GM23338 (cell line): ENCODE data around the gene MIB2. TPM values are rescaled to one million over a fixed set of nuclear protein-coding genes. Genes with fewer than 3 reads are reported as not detected.
"Not testable (repeated sequence)": the region's sequence is repeated elsewhere in the genome, so short reads cannot be mapped to it uniquely, and the experiment has no call there.

Source experiments
- ATAC-seq: fragments of 200-7000 bp; cut with Tn5 transposase; 3 replicates; pipeline ENCODE4 v1.9.1; 2020
- DNase-seq: peaks from one replicate; pipeline ENCODE4 v3.0.0-alpha.2; 2015; ENCODE audit warnings: low spot score
- H2AFZ ChIP-seq: fragments of 200-600 bp; sonication (generic); 2 replicates; pipeline ENCODE4 v1.8.0; 2016; ENCODE audit warnings: antibody characterized with exemption, mild to moderate bottlenecking, moderate library complexity
- H3F3A ChIP-seq: fragments of 200-600 bp; sonication (generic); replicated peaks from 2 replicates; pipeline ENCODE4 v1.8.0; 2017; ENCODE audit warnings: antibody characterized with exemption, mixed run types, low read depth
- H3K27ac ChIP-seq: fragments of 200-600 bp; sonication (generic); 2 replicates; pipeline ENCODE4 v1.6.1; 2016; ENCODE audit warnings: low read depth
- H3K27me3 ChIP-seq: fragments of 200-600 bp; sonication (generic); 2 replicates; pipeline ENCODE4 v1.8.0; 2016; ENCODE audit warnings: mild to moderate bottlenecking, mixed run types, moderate library complexity; ENCODE audit not compliant: insufficient read depth
- H3K36me3 ChIP-seq: fragments of 200-600 bp; sonication (generic); 2 replicates; pipeline ENCODE4 v1.8.0; 2016; ENCODE audit warnings: mild to moderate bottlenecking; ENCODE audit not compliant: insufficient read depth
- H3K4me1 ChIP-seq: fragments of 200-600 bp; sonication (generic); 2 replicates; pipeline ENCODE4 v1.8.0; 2016; ENCODE audit warnings: mild to moderate bottlenecking, moderate library complexity; ENCODE audit not compliant: insufficient read depth
- H3K4me2 ChIP-seq: fragments of 200-600 bp; sonication (generic); 2 replicates; pipeline ENCODE4 v1.7.1; 2017; ENCODE audit warnings: mixed run types
- H3K4me3 ChIP-seq: fragments of 200-600 bp; sonication (generic); 2 replicates; pipeline ENCODE4 v1.6.1; 2016; ENCODE audit warnings: mixed run types
- H3K79me2 ChIP-seq: fragments of 200-600 bp; sonication (generic); replicated peaks from 2 replicates; pipeline ENCODE4 v1.8.0; 2017; ENCODE audit warnings: mild to moderate bottlenecking; ENCODE audit not compliant: insufficient read depth
- H3K9me2 ChIP-seq: fragments of 200-600 bp; sonication (generic); 2 replicates; pipeline ENCODE4 v1.8.0; 2017; ENCODE audit not compliant: insufficient read depth
- H4K20me1 ChIP-seq: fragments of 200-600 bp; sonication (generic); replicated peaks from 2 replicates; pipeline ENCODE4 v1.8.0; 2017; ENCODE audit warnings: mild to moderate bottlenecking; ENCODE audit not compliant: insufficient read depth
- H3K27ac Mint-ChIP-seq: 2 replicates; pipeline ENCODE4 v1.8.0; 2020; ENCODE audit warnings: inconsistent platforms, mild to moderate bottlenecking, moderate library complexity, mixed read lengths
- H3K27me3 Mint-ChIP-seq: 3 replicates; pipeline ENCODE4 v1.8.0; 2022; ENCODE audit warnings: low read depth, mild to moderate bottlenecking, moderate library complexity, mixed read lengths, inconsistent platforms; ENCODE audit not compliant: insufficient read depth, poor library complexity
- H3K36me3 Mint-ChIP-seq: 3 replicates; pipeline ENCODE4 v1.8.0; 2021; ENCODE audit warnings: low read depth, mild to moderate bottlenecking, inconsistent platforms, moderate library complexity, mixed read lengths
- H3K4me1 Mint-ChIP-seq: 3 replicates; pipeline ENCODE4 v1.8.0; 2020; ENCODE audit warnings: mild to moderate bottlenecking, inconsistent platforms, mixed read lengths
- H3K4me3 Mint-ChIP-seq: 3 replicates; pipeline ENCODE4 v1.8.0; 2021; ENCODE audit warnings: moderate library complexity, mild to moderate bottlenecking, inconsistent platforms, mixed read lengths
- H3K9me3 Mint-ChIP-seq: 3 replicates; pipeline ENCODE4 v1.8.0; 2020; ENCODE audit warnings: moderate library complexity, mild to moderate bottlenecking, inconsistent platforms, mixed read lengths
- polyA plus RNA-seq: library from polyadenylated mRNA; unstranded; fragments of >200 nt; fragmentation: Nextera tagmentation; extraction: Ambion mirVana; gene quantifications from 2 replicates; pipeline ENCODE4 v1.2.1, GENCODE V29; 2016
- total RNA-seq: library from RNA; depleted of rRNA; stranded (reverse); fragments of >200 nt; shearing (Covaris generic); gene quantifications from 2 replicates; pipeline ENCODE4 v1.2.3, GENCODE V29; 2014

Gene MIB2
- total and polyA plus RNA-seq, 2 experiments from 2014 or later = 82.6 to 104 TPM

DNA sequence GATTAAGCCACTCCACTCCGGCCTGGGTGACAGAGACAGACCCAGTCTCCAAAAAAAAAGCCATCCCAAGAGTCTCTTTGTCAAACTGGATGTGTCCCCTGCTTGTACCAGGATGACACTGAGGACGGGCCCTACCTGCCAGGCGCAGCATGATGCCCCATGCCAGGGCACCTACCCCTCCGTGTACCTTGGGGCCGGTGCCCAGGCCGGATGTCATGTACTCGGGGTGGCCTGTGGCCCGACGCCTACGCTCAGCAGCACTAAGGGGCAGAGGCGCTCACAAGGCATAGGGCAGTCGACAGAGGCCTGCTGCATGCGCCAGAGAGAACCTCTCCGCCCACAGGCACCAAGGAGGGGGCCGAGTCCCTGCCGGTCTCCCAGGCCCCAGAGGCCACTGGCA lies 24.1 kb downstream of the MIB2 start:
- H3K4me3 Mint-ChIP-seq, H3K9me3 Mint-ChIP-seq, H3K4me1 ChIP-seq, H3K4me1 Mint-ChIP-seq, H4K20me1 ChIP-seq, ATAC-seq, H3K27ac Mint-ChIP-seq, H3F3A ChIP-seq, H3K4me3 ChIP-seq, H3K27me3 ChIP-seq, H3K4me2 ChIP-seq, H3K36me3 ChIP-seq, H3K27ac ChIP-seq, DNase-seq, H3K9me2 ChIP-seq, H2AFZ ChIP-seq, H3K79me2 ChIP-seq, H3K27me3 Mint-ChIP-seq: not testable (repeated sequence)
- H3K36me3 Mint-ChIP-seq = peaks cover 11% of the 10 kb centered on the region; the same call in 2 of the 3 replicates

DNA sequence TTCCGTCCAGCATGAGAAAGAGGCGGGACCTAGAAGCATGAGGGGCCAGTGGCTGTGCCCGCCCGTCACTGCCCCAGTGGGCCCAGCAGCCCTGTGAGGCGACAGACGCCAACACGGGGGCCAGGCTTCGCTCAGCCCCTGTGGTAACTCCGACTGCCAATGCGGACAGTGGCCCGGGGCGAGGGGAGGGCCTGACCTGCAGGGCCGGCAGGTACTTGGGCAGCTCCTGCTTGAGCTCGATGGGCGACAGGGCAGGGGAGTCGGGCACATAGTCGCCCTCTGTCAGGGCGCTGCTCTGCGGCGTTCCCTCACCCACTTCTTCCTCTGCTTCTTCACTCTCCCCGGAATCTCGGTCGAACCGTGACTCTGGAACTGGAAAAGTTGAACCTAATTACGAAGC lies 24.8 kb downstream of the MIB2 start:
- H3K4me1 ChIP-seq, DNase-seq, H3K4me2 ChIP-seq, H3K79me2 ChIP-seq, H3F3A ChIP-seq, H3K27me3 Mint-ChIP-seq, H2AFZ ChIP-seq, H3K4me3 ChIP-seq, ATAC-seq, H3K27ac Mint-ChIP-seq, H3K9me2 ChIP-seq, H3K4me3 Mint-ChIP-seq, H3K27ac ChIP-seq, H3K27me3 ChIP-seq, H4K20me1 ChIP-seq, H3K4me1 Mint-ChIP-seq, H3K9me3 Mint-ChIP-seq, H3K36me3 ChIP-seq: not testable (repeated sequence)
- H3K36me3 Mint-ChIP-seq = peaks cover 11% of the 10 kb centered on the region; the same call in 2 of the 3 replicates

DNA sequence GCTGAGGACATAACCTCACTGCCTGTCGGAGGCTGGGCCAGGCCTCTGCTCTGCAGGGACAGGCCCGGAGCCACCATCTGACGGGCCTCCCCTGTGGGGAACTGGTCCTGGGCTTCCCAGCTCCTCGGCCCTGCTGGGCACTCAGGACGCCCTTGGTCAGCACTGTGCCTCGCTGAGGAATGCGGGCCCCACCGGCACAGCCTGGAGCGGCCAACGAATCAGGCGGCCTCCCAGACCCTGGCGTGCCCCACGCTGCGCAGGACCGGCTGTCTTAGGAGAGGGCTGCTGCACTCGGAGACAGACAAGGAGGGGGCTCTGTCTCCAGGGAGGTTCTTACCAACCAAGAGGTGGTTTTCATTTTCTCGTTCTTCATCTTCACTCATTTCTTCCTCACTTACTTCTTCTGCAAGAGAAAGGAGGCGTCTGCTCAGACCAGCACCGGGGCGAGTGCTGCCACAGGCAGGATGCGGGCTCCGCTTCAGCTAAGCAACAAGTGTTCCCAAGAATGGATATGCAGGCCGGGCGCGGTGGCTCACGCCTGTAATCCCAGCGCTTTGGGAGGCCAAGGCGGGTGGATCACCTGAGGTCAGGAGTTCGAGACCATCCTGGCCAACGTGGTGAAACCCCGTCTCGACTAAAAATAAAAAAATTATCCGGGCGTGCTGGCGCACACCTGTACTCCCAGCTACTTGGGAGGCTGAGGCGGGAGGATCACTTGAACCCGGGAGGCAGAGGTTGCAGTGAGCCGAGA lies 25.6 kb downstream of the MIB2 start:
- H3K27ac ChIP-seq, H3K27me3 ChIP-seq, H3K27ac Mint-ChIP-seq, DNase-seq, H3K4me1 Mint-ChIP-seq, H3K79me2 ChIP-seq, H3K4me2 ChIP-seq, H3K9me3 Mint-ChIP-seq, H3K4me3 ChIP-seq, H3K9me2 ChIP-seq, H3K36me3 ChIP-seq, H3K27me3 Mint-ChIP-seq, H2AFZ ChIP-seq, ATAC-seq, H3K4me1 ChIP-seq, H4K20me1 ChIP-seq, H3F3A ChIP-seq, H3K4me3 Mint-ChIP-seq: not testable (repeated sequence)
- peaks cover 15% of the 10 kb centered on the region for H3K36me3 Mint-ChIP-seq

DNA sequence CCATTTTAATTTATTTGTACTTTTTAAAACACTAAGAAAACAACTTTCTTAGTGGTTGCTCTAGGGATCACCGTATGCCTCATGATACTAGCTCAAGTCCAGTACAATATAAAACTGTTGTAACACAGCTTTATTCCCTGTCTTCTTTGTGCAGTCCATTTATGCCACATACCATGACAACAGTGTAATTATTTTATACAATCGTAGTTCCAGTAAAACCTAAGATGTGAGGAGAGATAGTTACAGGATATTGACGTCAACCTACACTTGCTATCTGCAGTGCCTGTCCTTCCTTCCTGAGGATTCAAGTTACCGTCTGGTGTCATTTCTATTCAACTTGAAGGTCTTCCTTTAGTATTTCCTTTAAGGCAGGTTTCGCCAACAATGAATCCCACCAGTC lies 31.0 kb downstream of the MIB2 start:
- H3K4me3 Mint-ChIP-seq, H3K79me2 ChIP-seq, H4K20me1 ChIP-seq, H3K27ac ChIP-seq, H3K4me1 ChIP-seq, H3K36me3 ChIP-seq, H3K9me3 Mint-ChIP-seq, H3K9me2 ChIP-seq, H2AFZ ChIP-seq, H3K4me2 ChIP-seq, H3K4me3 ChIP-seq, H3K27me3 Mint-ChIP-seq, H3K4me1 Mint-ChIP-seq, ATAC-seq, H3K27ac Mint-ChIP-seq, H3K27me3 ChIP-seq, DNase-seq: not testable (repeated sequence)
- H3F3A ChIP-seq = peaks cover 16% of the 10 kb centered on the region
- peaks cover 57% of the 10 kb centered on the region for H3K36me3 Mint-ChIP-seq

DNA sequence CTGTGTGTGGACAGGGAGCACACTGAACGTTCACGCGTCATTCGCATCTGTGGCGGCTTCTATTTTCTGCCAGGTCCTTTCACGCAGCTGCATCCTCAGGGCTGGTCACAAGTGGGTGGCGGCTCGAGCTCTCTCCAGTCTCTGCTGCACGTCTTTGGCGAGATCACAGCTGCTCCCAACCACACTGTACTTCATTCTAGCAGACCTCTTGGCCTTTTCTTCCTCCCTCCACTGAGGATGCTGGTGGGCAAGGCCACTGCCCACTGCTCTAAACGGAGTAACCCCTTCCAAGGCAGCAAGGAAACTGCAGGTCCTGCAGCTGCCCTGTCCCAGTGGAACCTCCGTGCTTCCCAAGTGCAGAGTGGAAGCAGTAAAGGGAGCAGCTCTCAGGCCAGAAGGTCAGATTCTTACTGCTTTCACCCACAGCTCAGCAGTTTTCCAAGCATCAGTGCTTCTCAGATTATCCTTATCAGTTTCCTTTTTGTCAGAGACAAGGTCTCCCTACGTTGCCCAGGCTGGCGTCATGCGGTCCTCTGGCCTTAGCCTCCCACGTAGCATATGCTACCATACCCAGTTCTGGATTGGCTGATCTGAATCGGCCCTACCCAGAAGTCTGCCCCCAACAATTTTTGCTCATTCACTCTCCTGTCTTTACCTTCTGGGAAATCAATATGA lies 32.4 kb downstream of the MIB2 start:
- not testable (repeated sequence) for H3K4me2 ChIP-seq, H3K79me2 ChIP-seq, ATAC-seq, H3K9me3 Mint-ChIP-seq, H3K4me3 Mint-ChIP-seq, H3K4me3 ChIP-seq, H3K27me3 Mint-ChIP-seq, H3K27ac ChIP-seq, DNase-seq, H3K27me3 ChIP-seq, H3K9me2 ChIP-seq, H2AFZ ChIP-seq, H3K4me1 ChIP-seq, H4K20me1 ChIP-seq, H3K27ac Mint-ChIP-seq, H3K4me1 Mint-ChIP-seq
- Histone ChIP-seq H3F3A (peaks cover 20% of the 10 kb centered on the region), H3K36me3 (peaks cover 12% of the 10 kb centered on the region; the same call in 1 of the 2 replicates)
- peaks cover 70% of the 10 kb centered on the region for H3K36me3 Mint-ChIP-seq

DNA sequence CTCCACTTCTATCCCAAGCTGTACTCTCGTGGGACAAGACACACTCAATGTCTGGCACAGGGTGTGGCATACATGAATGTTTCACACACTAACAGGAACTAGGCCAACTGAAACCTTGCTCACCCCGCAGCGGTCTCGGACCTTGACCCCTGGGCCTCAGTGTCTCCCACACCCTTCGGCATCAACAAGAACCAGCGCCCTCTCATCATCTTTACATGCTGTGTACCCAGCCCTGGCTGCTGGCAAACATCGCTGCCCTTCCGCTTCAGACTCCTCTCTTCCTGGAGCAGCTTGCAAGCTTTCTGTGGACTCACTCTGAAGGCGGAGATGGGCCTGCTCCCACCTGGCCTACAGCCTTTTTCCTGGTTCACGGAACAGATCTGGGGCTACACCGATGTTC lies 33.0 kb downstream of the MIB2 start:
- not testable (repeated sequence) for H3K9me3 Mint-ChIP-seq, H3K4me2 ChIP-seq, H3K4me1 Mint-ChIP-seq, H3K4me3 ChIP-seq, H3K27me3 Mint-ChIP-seq, DNase-seq, H3K27me3 ChIP-seq, H3K27ac Mint-ChIP-seq, ATAC-seq, H3K9me2 ChIP-seq, H3K79me2 ChIP-seq, H3K4me1 ChIP-seq, H4K20me1 ChIP-seq, H2AFZ ChIP-seq, H3K27ac ChIP-seq, H3K4me3 Mint-ChIP-seq
- Histone ChIP-seq H3K36me3 (peaks cover 12% of the 10 kb centered on the region; the same call in 1 of the 2 replicates), H3F3A (peaks cover 20% of the 10 kb centered on the region)
- H3K36me3 Mint-ChIP-seq = peaks cover 76% of the 10 kb centered on the region
